DMS79 treated with DMSO at 0.1 percent for 48 hours (cell line): ENCODE measurements around the gene PRKAA2.

Experiments
- DNase-seq: peaks from one replicate; lab custom pipeline; 2025; lab: John Stamatoyannopoulos, UW

Gene PRKAA2

GRCh38 chr1:56713112-56713511 lies 68.0 kb downstream of the PRKAA2 start:
- peak; percentile 59 for DNase-seq

GRCh38 chr1:56715156-56715555 lies 70.0 kb downstream of the PRKAA2 start:
- no peak for DNase-seq

GRCh38 chr1:56719171-56719570 lies 74.1 kb downstream of the PRKAA2 start:
- DNase-seq = no peak

GRCh38 chr1:56726706-56727105 lies 81.6 kb downstream of the PRKAA2 start:
- no peak for DNase-seq

GRCh38 chr1:56728964-56729363 lies 83.8 kb downstream of the PRKAA2 start:
- DNase-seq = no peak

GRCh38 chr1:56745231-56745630 lies 100.1 kb downstream of the PRKAA2 start:
- DNase-seq = no peak

GRCh38 chr1:56754708-56755479 lies 109.8 kb downstream of the PRKAA2 start:
- DNase-seq = no peak

- no peak for DNase-seq
These were observed 110.8 kb downstream of the PRKAA2 start for GRCh38 chr1:56755911-56756310.

- DNase-seq = peak; percentile 27
These were observed 113.0 kb downstream of the PRKAA2 start for GRCh38 chr1:56758135-56758534.

- DNase-seq = no peak
These were observed 113.7 kb downstream of the PRKAA2 start for GRCh38 chr1:56758794-56759193.
